Activated CD4-positive, CD25-positive, alpha-beta regulatory T cell treated with anti-CD3 and anti-CD28 coated beads, Interleukin-2, amount 50 U/mL, for 72 hours (primary cell): ENCODE data around the gene SIMC1.

Source experiments
- DNase-seq: peaks from one replicate; pipeline ENCODE4 v3.0.0; 2021

SIMC1 gene

GRCh38 chr5:176317534-176318374, 79.5 kb downstream of the SIMC1 start:
- DNase-seq, result no peak

DNA sequence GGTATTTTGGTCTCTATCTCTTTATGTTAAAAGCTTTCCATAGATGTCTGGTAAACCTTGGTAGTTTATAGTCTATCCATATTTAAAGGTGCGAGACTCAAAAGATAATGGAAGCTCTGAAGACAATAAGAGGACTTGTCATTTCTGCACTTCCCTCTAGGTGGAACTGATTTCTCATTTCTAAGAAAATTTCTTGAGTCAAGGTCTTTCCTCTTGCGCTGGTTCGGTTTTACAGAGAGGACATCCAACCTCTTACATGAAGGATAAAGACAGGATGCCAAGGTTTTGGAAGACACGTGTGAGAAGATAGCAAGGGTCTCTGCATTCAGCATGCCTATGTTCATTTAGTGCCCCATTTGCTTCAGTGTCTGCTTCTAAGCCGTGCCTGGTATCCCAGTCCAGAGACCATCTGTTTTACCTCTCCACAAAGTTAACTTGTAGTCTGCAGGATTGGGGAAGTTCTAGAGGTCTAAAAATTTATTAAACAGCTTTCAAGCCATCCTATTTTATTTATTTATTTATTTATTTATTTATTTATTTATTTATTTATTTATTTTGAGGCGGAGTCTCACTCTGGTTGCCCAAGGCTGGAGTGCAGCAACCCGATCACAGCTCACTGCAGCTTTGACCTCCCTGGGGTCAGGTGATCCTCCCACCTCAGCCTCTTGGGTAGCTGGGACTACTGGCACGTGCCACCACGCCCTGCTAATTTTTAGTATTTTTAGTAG, 81.8 kb downstream of the SIMC1 start:
- DNase-seq, result no peak

- no peak for DNase-seq
Measured at GRCh38 chr5:176320577-176320976, 82.4 kb downstream of the SIMC1 start.

GRCh38 chr5:176334031-176334770, 96.0 kb downstream of the SIMC1 start:
- DNase-seq, result no peak

DNA sequence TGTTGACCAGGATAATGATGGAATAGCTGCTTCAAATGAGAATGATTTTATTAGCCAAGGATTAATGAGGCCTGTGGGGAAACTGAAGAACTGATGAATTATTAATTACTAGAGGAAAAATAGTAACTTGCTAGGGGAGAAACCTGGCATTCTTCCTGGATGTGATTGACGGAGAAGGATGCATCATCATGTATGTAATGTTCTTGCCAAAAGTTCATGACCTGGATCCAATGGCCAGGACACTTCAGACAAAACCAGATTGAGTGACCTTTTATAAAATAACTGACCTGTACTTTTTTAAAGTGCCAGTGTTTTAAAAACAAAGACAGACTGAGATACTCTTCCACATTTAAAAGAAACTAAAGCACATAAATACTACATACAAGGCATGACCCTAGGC, 99.7 kb downstream of the SIMC1 start:
- DNase-seq, result no peak

DNA sequence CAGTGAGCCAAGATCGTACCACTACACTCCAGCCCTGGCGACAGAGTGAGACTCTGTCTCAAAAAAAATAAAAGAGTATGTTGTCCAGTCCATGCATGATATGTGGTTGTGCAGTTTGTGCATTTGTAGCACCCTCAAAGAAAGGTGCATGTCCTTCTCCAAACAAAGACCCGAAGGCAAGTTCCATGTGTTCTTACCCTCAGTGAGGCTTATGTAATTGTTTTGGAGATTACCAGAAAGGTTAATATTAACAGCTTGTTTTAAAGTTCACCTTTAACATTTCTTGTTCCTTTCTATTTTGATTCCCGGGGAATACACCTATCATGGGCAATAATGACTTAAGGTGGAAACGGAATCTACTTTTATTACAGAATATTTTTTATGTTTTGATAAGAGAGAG, 101.1 kb downstream of the SIMC1 start:
- DNase-seq, result no peak

- no peak for DNase-seq
Measured at GRCh38 chr5:176341325-176342157, 103.3 kb downstream of the SIMC1 start.

DNA sequence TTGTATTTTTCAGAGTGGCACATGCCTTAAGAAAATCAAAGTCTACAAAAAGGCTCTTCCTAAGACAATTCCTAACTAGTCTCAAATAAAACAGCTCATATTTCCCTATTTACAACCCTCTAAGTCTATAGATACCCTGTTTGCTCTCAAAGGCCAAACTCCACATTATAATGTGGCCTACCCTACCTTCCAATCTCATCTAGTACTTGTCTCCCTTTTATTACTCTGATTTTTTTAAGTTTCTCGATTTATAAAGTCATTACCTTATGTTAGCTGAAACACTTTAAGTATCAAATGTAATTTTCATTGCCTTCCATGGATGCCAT, 103.9 kb downstream of the SIMC1 start:
- DNase-seq, result no peak

- no peak for DNase-seq
Measured at GRCh38 chr5:176342766-176343458, 104.7 kb downstream of the SIMC1 start.

DNA sequence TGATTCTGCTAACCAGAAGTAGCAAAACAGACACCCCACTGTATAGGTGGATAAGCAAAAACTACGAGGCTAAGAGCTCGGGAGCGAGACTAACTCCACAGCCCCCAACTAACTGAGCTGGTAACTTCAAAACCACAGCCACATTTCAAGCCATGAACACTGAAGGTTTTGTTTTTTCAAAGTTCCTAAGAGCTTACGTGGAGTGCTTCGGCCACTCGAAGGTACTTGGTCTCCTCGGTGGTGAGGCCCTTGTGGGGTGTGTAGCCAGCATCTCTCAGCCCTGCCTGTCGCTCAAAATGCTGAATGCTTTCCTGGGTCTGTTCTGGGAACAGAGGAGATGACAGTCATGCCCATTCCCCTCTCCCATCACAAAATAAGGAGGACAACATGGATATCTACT, 112.2 kb downstream of the SIMC1 start:
- DNase-seq, result no peak

DNA sequence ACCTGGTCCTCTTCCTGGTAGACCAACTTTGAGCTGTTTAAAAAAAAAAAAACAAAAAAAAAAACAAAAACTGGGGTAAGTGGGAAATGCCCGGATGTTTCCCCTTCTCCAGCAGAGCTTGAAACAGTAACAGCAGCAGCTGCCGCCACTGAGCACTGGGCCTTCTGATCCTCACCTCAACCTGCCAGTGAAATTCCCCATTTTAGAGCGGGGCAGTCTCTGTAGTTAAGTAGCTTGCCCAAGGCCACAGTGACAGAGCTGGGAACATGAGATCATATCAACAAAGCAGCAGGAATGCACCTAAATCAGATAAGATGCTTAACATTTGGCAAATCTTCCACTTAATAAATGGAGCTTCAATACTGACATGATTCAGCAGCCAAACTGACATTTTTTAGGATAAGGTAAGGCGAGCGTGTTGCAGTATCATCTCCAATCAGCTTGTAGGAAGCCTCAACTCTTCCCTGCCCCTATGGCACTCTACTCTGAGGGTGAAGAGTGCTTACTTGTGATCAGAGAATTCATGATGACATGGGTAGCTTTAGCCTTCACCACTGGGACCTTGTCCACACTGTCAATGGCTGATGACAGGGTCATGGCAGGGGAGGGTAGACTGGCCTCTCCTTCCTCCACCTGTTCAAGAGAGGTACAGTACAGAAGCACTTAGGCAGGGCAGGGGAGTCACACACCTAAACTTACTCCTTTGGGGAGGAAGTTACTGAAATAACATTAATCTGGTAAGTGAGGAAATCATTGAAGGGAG, 114.1 kb downstream of the SIMC1 start:
- no peak for DNase-seq

DNA sequence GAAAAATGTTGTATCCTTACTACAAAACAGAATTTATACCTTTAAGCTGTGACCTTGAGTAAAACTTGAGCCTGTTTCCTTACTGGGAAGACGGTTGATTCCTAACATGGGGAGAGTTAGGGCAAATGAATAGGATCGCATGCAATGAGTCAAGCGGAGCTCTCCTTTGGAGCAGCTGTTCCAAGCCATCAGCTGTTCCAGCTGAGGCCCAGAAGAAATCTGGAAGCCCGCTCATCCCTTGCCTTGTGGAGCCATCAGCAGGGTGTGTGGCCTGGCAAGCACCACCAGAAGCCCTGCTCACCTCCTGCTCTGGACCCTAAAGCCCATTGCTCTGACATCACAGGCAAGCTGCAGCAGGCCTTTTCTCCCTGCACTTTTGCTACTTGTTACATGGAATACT, 115.3 kb downstream of the SIMC1 start:
- DNase-seq, result no peak

- DNase-seq, result no peak
Measured at GRCh38 chr5:176355400-176356178, 117.4 kb downstream of the SIMC1 start.

GRCh38 chr5:176356179-176356566, 117.9 kb downstream of the SIMC1 start:
- no peak for DNase-seq

DNA sequence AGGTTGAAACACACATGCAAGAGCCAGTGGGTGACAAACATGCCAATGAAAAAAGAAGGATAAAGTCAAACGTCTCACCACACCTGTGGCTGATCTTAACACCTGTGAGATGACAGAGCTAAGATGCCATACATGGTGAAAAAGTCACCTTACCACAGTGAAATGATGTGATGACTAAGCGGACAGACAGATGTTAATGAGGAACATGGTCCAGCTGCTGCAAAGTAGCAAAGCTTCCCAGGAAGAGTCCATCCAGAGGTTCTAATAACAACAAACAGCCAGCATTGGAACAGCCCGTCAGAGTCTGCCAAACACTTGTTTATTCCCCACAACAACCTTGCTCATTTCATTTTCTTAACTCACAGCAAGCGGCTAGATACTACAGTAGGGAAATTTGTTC, 121.4 kb downstream of the SIMC1 start:
- DNase-seq, result no peak

DNA sequence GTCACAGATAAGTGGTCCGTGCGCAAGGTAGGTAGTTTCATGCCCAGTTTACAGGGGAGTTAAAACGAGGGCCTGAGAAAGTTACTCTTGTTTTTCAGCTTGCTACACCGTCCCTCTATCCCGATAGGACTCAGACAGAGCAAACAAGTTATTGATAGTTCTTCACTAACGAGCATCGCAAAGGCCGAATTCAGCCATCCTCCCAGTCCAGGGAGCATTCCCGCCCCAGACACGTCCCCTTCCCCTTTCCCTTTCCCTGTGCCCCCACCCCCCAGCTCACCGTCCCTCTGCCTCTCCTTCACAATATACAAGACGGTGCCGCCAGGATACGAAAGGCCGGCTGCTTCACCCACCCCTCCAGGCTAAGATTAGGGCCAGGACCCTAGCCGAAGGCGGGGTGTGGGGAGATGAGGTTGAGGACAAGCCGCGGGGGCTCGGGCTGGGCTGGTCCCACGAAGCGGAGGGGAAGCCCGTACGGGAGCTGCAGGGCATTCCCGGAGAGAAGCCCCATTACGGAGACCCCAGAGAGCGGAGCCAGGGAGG, 122.7 kb downstream of the SIMC1 start:
- peak; percentile 44 for DNase-seq

GRCh38 chr5:176361437-176362232, 123.4 kb downstream of the SIMC1 start, which contains the start of gene KIAA1191:
Gene KIAA1191, minus strand, starts transcription at chr5:176361764. Its CDS starts 2,256 bp downstream, at chr5:176359508.
- DNase-seq, result peak; percentile 90

- no peak for DNase-seq
Measured at GRCh38 chr5:176362233-176362490, 123.9 kb downstream of the SIMC1 start.

DNA sequence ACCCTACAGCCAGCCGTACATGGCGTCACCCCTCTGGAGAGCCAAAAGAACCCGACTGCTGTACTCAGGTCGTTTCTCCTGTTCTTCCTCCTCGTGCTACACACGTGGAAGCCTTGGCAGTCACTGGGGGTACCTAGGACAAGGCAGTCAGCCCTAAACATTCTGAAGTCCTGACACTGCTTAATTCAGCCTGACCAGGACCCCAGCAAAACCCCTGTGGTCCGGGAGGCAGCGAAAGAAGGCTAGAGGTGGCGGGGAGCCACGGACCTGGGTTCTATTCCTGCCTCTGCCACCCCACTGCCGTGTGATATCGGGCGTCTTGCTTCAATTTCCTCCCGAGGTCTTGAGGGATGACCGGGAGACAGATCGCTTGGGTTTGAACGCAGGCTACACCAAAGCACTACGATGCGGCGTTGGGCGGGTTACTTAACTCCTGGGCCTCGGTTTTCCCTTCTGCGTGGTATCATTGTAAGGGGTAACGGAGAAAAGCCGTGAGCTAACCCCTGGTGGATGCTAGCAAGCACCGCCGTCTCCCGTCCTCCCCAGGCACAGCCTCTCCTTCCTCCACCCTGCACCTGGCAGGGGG, 126.6 kb downstream of the SIMC1 start:
- DNase-seq, result no peak
